A172 (cell line): ENCODE results near the gene AKAP17A. TPM values are rescaled to one million over a fixed set of nuclear protein-coding genes. Genes with fewer than 3 reads are reported as not detected.

Source experiments
- DNase-seq: peaks from one replicate; pipeline ENCODE4 v3.0.0-alpha.2; 2015; ENCODE audit warnings: low spot score
- total RNA-seq: library from RNA; depleted of rRNA; stranded (reverse); fragments of >200 nt; shearing (Covaris generic); gene quantifications from 2 replicates; pipeline ENCODE4 v1.2.3, GENCODE V29; 2014

AKAP17A gene
- total RNA-seq, 1 experiment from 2014 or later: 31.6 TPM

DNA sequence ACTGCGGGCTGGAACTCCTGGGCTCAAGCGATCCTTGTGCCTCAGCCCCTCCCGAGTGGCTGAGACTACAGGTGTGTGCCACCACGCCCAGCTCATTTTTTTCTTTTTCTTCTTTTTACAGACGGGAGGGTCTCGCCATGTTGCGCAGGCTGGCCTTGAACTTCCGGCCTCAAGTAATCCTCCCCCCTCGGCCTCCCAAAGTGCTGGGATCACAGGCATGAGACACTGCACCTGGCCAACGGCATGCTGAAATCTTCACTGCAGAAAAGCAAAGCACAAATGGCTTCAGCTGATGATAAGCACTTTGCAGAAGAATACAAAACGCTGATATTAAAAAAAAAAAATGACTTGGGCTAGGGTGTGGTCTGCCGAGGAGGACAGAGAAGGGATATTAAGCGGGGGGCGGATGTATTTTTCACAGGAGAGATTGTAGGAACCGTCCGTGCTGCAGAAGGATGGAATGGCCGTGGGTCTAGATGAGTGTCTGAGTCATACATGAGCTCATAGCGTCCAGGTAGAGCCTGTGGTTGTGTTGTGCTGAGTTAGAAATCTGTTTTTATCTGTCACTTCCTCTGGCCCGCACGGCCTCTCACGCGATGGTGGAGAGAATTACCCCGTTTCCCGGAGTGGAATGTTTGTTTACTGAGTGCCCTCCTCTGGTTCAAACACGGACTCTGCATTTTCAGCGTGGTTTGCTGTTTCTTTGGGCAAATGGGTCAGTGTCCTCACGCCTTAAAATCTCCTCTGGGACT lies 8.5 kb upstream of the AKAP17A start:
- DNase-seq: peak; percentile 77

DNA sequence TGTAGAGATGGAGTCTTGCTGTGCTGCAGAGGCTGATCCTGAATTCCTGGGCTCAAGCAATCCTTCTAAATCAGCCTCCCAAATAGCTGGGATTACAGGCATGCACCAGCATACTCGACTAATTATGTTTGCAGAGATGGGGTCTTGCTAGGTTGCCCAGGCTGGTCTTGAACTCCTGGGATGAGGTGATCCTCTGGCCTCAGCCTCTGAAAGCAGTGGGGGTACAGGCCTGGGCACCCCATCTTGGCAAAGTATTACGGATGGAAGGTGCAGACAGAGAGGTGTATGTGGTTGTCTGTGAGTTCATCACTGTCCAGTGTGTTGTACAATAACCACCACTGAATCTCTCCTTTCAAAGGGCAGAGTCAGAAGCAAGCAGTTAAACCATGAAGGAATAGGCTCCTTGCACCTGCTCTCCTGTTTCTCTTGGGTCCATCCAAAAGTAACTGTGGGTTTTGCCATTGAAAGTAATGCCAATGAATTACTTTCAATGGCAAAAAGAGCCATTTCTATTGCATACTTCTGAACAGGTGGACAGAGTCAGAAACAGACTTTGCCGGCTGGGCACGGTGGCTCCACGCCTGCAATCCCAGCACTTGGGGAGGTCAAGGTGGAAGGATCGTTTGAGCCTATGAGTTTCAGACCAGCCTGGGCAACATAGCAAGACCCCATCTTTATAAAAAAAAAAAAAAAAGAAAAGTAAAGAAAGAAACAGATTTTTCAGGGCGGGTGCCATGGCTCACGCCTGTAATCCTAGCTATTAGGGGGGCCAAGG lies 7.0 kb upstream of the AKAP17A start:
- no peak for DNase-seq

DNA sequence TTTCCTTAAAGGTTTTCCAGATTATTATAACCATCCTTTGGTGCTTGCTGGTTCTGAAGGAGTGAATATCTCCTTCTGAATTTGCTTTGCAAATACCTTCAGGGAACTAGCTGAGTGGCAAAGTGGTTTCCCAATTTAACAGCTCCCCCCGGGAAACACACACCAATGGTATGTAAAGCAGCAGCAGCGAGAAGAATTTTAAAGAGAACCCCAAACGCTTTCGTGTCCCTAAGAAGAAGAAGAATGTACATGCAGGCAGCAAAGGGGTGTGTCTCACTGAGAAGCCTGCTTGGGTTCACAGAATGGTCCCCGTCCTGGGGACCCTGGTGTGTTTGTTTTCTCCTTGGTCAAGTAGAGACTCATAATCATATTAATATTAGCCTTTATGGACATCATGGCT lies 4.2 kb upstream of the AKAP17A start:
- DNase-seq: no peak

- DNase-seq: no peak
Measured at GRCh38 chrX:1589356-1590130, 1.9 kb upstream of the AKAP17A start.

GRCh38 chrX:1591863-1592469 lies 562 bp downstream of the AKAP17A start:
- DNase-seq: no peak

DNA sequence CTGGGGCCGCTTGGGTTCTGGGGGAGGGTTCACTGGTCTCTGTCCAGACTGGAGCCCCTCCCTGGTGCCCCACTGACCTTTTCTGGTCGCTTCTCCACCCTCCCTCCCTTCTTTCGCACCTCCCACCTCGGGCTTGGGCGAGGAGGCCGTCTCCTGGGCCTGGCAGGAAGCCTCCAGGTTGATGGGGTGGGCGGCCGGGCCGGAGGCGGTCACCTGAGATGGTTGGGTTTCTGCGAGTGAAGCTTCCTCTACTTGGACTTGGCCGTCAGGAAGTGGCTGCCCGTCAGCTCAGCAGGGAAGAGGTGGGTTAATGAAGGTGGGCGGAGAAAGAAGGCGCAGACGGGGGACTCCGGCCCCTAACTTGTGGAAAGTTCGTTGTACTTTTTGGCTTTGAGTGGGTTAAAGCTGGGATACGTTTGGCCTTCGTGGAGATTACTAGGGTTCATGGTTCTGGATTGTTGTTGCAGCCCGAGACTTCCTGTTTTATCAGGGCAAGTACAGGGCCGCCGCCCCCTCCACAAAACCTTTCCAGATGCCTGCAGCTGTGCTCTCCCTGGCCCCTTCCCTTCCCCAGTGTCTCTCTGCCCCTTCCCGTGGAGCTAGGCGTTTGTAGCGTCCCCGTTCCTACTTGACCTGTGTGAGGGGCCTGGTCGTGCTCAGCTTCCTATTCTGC lies 1.2 kb downstream of the AKAP17A start:
- DNase-seq: no peak

DNA sequence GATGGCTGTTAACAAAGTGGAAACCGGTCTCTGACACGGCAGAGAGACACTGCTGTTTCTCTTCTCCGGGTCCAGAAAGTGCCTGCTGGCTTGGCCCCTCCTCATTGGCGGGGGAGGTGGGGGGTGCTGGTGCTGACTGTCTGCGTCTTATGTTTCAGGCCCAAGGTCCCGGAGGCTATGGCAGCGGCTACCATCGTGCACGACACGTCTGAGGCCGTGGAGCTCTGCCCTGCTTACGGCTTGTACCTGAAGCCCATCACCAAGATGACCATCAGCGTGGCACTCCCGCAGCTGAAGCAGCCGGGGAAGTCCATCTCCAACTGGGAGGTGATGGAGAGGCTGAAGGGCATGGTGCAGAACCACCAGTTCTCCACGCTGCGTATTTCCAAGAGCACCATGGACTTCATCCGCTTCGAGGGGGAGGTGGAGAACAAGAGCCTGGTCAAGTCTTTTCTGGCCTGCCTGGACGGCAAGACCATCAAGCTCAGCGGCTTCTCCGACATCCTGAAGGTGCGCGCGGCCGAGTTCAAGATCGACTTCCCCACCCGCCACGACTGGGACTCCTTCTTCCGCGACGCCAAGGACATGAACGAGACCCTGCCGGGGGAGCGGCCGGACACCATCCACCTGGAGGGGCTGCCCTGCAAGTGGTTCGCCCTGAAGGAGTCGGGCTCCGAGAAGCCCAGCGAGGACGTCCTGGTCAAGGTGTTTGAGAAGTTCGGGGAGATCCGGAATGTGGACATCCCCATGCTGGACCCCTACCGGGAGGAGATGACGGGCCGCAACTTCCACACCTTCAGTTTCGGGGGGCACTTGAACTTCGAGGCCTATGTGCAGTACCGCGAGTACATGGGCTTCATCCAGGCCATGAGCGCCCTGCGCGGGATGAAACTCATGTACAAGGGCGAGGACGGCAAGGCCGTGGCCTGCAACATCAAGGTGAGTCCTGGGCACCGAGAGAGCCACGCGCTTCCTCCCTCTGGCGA lies 2.2 kb downstream of the AKAP17A start:
- no peak for DNase-seq

DNA sequence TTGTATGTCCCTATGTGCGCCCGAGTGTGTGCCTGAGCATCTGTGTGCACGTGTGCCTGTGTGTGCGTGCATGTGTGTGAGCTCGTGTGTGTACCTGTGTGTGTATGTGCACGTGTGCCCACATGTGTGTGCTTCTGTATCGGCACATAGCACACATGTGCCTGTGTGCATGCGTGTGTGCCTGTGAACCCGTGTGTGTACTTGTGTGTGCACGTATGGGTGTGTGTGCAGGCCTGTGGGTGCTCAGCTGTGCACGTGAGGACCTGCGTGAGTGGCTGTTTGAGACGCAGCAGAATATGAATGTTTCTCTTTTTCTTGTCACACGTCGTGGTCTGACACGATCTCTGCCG lies 4.3 kb downstream of the AKAP17A start:
- no peak for DNase-seq

- DNase-seq: peak; percentile 74
Measured at GRCh38 chrX:1596676-1597344, 5.4 kb downstream of the AKAP17A start.

DNA sequence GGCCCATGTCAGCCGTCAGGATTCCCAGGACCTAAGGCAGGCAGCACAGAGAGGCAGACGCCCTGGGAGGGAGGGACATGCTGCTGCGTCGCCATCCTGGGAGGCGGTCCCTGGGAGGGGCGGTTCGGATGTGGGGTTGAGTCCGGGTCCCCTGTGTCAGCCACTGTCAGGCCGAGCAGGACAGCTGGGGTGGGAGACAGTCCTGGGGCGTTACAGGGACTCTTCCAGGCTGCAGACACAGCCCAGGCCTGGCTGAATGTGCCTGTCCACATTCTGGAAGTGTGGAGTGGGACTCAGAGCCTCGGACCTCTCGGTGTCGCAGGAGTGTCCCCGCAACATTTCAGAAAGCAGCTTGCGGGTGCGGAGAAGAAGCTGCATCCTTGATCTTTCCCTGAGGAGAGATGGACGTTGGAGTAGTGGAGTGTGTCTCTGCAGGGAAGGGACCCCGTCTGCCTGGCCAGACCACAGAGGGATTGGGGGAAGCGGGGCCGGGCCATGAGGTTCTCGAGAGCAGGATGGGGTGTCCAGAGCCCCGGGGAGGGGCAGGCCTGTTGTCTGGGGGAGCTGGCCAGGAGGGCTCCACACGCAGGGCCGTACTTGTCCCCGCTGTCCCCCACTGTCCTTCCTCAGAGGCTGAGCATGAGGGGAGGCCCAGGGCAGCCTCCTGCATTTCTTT lies 6.1 kb downstream of the AKAP17A start:
- no peak for DNase-seq

DNA sequence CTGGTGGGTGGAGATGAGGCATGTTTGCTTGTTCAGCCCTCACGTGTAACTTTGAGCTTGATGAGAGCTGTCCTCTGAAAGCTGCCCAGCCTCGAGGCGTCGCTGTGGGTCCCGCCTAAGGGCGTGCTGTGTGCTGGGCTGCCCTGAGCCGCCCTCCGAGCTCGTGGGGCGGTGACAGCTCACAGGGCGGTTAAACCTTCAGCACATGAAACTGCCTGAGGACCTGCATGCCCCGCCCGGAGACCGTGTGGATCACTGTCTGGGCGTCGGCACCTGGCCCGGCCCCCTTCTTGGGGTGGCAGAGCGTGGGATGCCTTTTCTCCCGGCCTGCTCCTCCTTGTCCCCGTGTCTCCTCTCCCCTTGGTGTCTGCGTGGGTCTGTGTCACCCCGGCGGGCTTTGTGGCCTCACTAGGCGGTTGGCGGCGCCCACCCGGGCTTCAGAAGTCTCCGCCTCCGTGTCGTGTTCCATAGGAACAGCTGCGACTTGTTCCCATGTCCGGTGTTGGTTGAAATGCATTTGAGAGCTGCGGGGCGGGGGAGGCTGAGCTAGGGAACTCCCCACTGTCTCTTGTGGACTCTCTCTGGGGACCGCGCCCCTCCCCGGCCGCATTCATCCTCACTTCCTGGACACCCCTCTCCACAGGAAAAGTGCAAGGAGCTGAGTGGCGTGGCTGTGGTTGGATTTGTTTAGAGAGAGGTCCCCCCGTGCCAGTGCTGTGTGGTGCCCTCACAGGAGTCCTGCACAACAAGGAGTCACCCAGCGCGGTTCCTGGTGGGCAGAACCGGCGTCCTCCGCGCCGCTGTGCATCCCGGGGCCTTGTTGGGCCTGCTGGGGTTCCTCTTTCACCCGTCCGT lies 6.8 kb downstream of the AKAP17A start:
- no peak for DNase-seq

GRCh38 chrX:1598876-1599790 lies 7.7 kb downstream of the AKAP17A start:
- no peak for DNase-seq

DNA sequence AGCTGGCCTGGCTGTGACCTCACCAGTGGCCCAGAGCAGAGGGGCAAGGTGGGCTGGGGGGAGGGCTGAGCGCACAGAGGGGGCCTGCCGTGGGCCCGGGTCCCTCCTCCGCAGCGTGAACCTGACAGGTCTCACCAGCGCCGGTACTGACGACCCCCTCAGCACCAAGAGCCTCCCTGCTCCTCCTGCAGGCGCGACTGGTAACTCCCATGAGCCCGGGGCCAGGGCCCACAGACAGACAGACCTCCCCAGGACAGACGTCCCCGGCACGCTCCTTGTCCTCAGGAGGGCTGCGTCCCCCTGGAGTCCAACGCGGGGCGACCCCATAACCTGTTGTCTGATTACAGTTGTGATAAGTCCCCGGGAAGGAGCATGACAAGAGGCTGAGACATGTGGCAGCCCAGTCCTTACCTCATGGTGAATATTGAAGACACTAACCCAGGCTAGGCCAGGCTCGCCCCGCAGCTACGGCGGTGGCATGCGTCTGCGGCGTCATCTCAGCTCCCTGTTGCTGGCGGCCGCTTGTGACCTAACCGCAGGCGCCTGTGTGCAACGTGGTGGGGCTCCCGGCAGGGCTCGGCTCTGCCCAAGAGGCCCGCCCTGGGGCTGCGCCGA lies 8.5 kb downstream of the AKAP17A start:
- no peak for DNase-seq

DNA sequence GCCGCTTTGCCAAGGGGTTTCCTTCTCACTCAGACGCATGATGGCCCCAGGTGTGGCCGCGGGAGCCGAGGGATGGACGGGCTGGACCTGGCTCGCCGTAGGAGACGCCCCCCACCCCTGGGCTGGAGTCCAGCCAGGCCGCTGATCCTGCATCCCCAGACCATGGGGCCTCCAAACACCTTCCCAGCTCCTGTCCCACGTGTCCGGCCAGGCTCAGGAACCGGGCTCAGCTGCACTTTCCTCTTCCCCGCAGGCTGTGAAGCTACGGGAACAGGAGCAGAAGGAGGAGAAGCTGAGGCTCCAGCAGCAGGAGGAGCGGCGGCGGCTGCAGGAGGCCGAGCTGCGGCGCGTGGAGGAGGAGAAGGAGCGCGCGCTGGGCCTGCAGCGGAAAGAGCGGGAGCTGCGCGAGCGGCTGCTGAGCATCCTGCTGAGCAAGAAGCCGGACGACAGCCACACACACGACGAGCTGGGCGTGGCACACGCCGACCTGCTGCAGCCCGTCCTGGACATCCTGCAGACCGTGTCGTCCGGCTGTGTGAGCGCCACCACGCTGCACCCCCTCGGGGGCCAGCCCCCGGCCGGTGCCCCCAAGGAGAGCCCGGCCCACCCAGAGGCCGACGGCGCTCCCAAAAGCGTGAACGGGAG lies 9.1 kb downstream of the AKAP17A start:
- no peak for DNase-seq

DNA sequence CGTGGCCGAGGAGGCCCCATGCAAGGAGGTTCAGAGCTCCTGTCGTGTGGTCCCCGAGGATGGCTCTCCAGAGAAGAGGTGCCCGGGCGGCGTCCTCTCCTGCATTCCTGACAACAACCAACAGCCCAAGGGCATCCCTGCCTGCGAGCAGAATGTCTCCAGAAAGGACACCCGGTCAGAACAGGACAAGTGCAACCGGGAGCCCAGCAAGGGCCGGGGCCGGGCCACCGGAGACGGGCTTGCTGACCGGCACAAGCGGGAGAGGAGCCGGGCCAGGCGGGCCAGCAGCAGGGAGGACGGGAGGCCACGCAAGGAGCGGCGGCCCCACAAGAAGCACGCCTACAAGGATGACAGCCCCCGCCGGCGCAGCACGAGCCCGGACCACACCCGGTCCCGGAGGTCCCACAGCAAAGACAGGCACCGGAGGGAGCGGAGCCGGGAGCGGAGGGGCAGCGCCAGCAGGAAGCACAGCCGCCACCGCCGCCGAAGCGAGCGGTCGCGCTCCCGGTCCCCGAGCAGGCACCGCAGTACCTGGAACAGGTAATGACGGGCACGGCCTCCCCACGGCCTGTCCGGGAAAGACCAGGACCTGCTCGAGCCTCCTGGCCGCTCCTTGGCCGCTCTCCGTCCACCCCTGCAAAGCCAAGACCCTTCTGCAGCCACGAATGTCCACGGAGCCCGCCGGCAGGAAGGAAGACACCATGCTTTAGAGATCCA lies 9.8 kb downstream of the AKAP17A start:
- DNase-seq: no peak

DNA sequence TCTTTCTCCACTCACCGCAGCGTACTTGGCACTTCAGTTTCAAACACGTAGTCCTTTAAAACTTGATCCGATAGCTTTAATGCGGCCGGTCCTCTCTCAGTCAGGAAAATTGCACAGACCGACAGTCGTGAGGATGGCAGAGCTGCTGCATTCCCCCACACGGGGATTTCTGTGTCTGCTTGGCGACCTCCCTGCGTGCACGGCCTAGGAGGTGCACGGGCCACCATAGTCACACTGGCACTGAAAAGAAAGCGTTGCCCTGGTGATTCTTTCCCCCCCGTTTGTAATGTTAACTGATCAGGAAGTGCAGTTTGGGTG lies 10.3 kb downstream of the AKAP17A start:
- DNase-seq: no peak
